SK-N-SH (cell line): Measurements from ENCODE around the gene EBP. TPM values are rescaled to one million over a fixed set of nuclear protein-coding genes. Genes with fewer than 3 reads are reported as not detected.

Experiments
- CTCF ChIA-PET: fragments of 300-600, 350-600 bp; formaldehyde crosslinking; extraction: SDS; loops from one replicate; lab custom pipeline; 2021; lab: Yijun Ruan, JAX
- POLR2A ChIA-PET: fragments of 350-600 bp; sonication (Branson Sonifier 250); formaldehyde crosslinking; extraction: SDS; loops from one replicate; lab custom pipeline; 2020; ENCODE audit warnings: antibody characterized with exemption, inconsistent platforms; lab: Yijun Ruan, JAX
- DNase-seq: peaks from one replicate; pipeline ENCODE4 v3.0.0; 2012
- H2AFZ ChIP-seq: fragments of 200-600 bp; sonication (generic); 2 replicates; pipeline ENCODE4 v1.8.1; 2016; ENCODE audit warnings: antibody characterized with exemption, mild to moderate bottlenecking, low read depth
- H3F3A ChIP-seq: fragments of 200-600 bp; sonication (generic); replicated peaks from 2 replicates; pipeline ENCODE3; 2016; ENCODE audit warnings: antibody characterized with exemption, mild to moderate bottlenecking; ENCODE audit not compliant: insufficient read depth
- H3K27ac ChIP-seq, 2 experiments: fragments of 200-500 bp in 1 of 2; fragments of 200-600 bp in 1 of 2; sonication (Bioruptor generic) in 1 of 2; sonication (generic), shearing (Covaris generic) in 1 of 2; 2 replicates each; pipeline versions ENCODE4 v1.5.1 to v1.6.1; 2014 to 2016; ENCODE audit warnings: low read depth in 2 of 2, inconsistent platforms in 1 of 2, low read length in 1 of 2, mild to moderate bottlenecking in 1 of 2, mixed read lengths in 1 of 2
- H3K27me3 ChIP-seq: fragments of 200-600 bp; sonication (generic), shearing (Covaris generic); 2 replicates; pipeline ENCODE4 v1.6.1; 2016; ENCODE audit warnings: mixed run types; ENCODE audit not compliant: insufficient read depth
- H3K36me3 ChIP-seq, 2 experiments: fragments of 200-500 bp in 1 of 2; fragments of 200-600 bp in 1 of 2; sonication (Bioruptor generic) in 1 of 2; sonication (generic) in 1 of 2; replicated peaks in 1 of 2; 2 replicates each; pipeline versions ENCODE3 to v1.5.1; 2014 to 2016; ENCODE audit warnings: low read length in 1 of 2, mild to moderate bottlenecking in 1 of 2; ENCODE audit not compliant: insufficient read depth in 2 of 2, control insufficient read depth in 1 of 2
- H3K4me1 ChIP-seq, 2 experiments: fragments of 200-500 bp in 1 of 2; fragments of 200-600 bp in 1 of 2; sonication (Bioruptor generic) in 1 of 2; sonication (generic), shearing (Covaris generic) in 1 of 2; 2 replicates each; pipeline versions ENCODE4 v1.5.1 to v1.6.1; 2014 to 2016; ENCODE audit warnings: low read depth in 1 of 2, low read length in 1 of 2, mixed run types in 1 of 2; ENCODE audit not compliant: insufficient read depth in 2 of 2, control insufficient read depth in 1 of 2
- H3K4me2 ChIP-seq: fragments of 200-600 bp; sonication (generic), shearing (Covaris generic); 2 replicates; pipeline ENCODE4 v1.6.1; 2017; ENCODE audit warnings: mixed run types
- H3K4me3 ChIP-seq, 2 experiments: fragments of 200-500 bp in 1 of 2; fragments of 200-600 bp in 1 of 2; sonication (Bioruptor generic) in 1 of 2; sonication (generic), shearing (Covaris generic) in 1 of 2; 2 replicates each; pipeline versions ENCODE4 v1.5.1 to v1.8.1; 2014 to 2016; ENCODE audit warnings: low read depth in 2 of 2, inconsistent platforms in 1 of 2, low read length in 1 of 2, mild to moderate bottlenecking in 1 of 2, mixed read lengths in 1 of 2, moderate library complexity in 1 of 2
- H3K79me2 ChIP-seq: fragments of 200-600 bp; sonication (generic); 2 replicates; pipeline ENCODE4 v1.8.1; 2017; ENCODE audit warnings: mild to moderate bottlenecking; ENCODE audit not compliant: insufficient read depth
- H3K9ac ChIP-seq: fragments of 200-600 bp; sonication (generic); 2 replicates; pipeline ENCODE4 v1.6.1; 2017; ENCODE audit warnings: mixed run types
- H3K9me2 ChIP-seq: fragments of 200-600 bp; sonication (generic); 2 replicates; pipeline ENCODE4 v1.6.1; 2017; ENCODE audit warnings: mixed run types
- H3K9me3 ChIP-seq: fragments of 200-600 bp; sonication (generic); 2 replicates; pipeline ENCODE4 v1.6.1; 2017; ENCODE audit warnings: mixed run types, mild to moderate bottlenecking, moderate library complexity
- H4K20me1 ChIP-seq: fragments of 200-600 bp; sonication (generic); 2 replicates; pipeline ENCODE4 v1.6.1; 2017; ENCODE audit warnings: mild to moderate bottlenecking, mixed run types; ENCODE audit not compliant: insufficient read depth
- FOSL2 ChIP-seq: IDR thresholded peaks from 2 replicates; pipeline ENCODE4 v1.4.0; 2012; ENCODE audit warnings: low read depth, mild to moderate bottlenecking, moderate library complexity, borderline replicate concordance
- FOXJ3 ChIP-seq: sonication (generic); formaldehyde crosslinking; IDR thresholded peaks from 2 replicates; pipeline ENCODE4 v1.5.1; 2020; ENCODE audit warnings: mild to moderate bottlenecking, missing genetic modification reagents
- FOXM1 ChIP-seq: IDR thresholded peaks from 2 replicates; pipeline ENCODE4 v1.4.0; 2012; ENCODE audit warnings: low read depth, mild to moderate bottlenecking
- IRF3 ChIP-seq: fragments of 150-350 bp; IDR thresholded peaks from 2 replicates; pipeline ENCODE4 v1.6.1; 2016; ENCODE audit warnings: mild to moderate bottlenecking, low read depth, low read length
- MEF2A ChIP-seq: IDR thresholded peaks from 2 replicates; pipeline ENCODE4 v1.4.0; 2012; ENCODE audit warnings: low read depth, borderline replicate concordance
- MXI1 ChIP-seq: IDR thresholded peaks from 2 replicates; pipeline ENCODE4 v1.6.1; 2012; ENCODE audit warnings: mild to moderate bottlenecking, low read depth, low read length, improper control_type of control experiment
- NFIC ChIP-seq: IDR thresholded peaks from 2 replicates; pipeline ENCODE4 v1.4.0; 2012; ENCODE audit warnings: borderline replicate concordance
- RAD21 ChIP-seq: IDR thresholded peaks from 2 replicates; pipeline ENCODE4 v1.6.1; 2012; ENCODE audit warnings: mild to moderate bottlenecking, low read length
- REST ChIP-seq: IDR thresholded peaks from 2 replicates; pipeline ENCODE4 v1.6.1; 2012; ENCODE audit warnings: mild to moderate bottlenecking, low read depth, low read length, moderate library complexity
- RFX5 ChIP-seq: IDR thresholded peaks from 2 replicates; pipeline ENCODE4 v1.6.1; 2012; ENCODE audit warnings: mild to moderate bottlenecking, improper control_type of control experiment, low read length
- TEAD4 ChIP-seq: IDR thresholded peaks from 2 replicates; pipeline ENCODE4 v1.4.0; 2012; ENCODE audit warnings: mild to moderate bottlenecking, borderline replicate concordance; ENCODE audit not compliant: insufficient read depth
- WGBS: methylation state at CpG from one replicate; pipeline ENCODE4 v1.1.6; 2017; ENCODE audit warnings: low lambda C conversion rate; 5-methylcytosine and 5-hydroxymethylcytosine counted together
- polyA plus RNA-seq, 3 experiments: library from polyadenylated mRNA; depleted of rRNA; stranded (reverse); fragments of >200 nt; gene quantifications; 2 replicates each; pipeline ENCODE4 v1.2.3, GENCODE V29; 2012
- TF ChIP-seq, protein P1 (sequence below): IDR thresholded peaks from 2 replicates; pipeline ENCODE4 v1.4.0; 2012; ENCODE audit warnings: low read depth
- TF ChIP-seq, protein P2 (sequence below): IDR thresholded peaks from 2 replicates; pipeline ENCODE4; 2012

Gene EBP
- polyA plus RNA-seq, 1 of the 3 experiments (the other 2 are of a cell fraction), result 30.2 TPM

DNA sequence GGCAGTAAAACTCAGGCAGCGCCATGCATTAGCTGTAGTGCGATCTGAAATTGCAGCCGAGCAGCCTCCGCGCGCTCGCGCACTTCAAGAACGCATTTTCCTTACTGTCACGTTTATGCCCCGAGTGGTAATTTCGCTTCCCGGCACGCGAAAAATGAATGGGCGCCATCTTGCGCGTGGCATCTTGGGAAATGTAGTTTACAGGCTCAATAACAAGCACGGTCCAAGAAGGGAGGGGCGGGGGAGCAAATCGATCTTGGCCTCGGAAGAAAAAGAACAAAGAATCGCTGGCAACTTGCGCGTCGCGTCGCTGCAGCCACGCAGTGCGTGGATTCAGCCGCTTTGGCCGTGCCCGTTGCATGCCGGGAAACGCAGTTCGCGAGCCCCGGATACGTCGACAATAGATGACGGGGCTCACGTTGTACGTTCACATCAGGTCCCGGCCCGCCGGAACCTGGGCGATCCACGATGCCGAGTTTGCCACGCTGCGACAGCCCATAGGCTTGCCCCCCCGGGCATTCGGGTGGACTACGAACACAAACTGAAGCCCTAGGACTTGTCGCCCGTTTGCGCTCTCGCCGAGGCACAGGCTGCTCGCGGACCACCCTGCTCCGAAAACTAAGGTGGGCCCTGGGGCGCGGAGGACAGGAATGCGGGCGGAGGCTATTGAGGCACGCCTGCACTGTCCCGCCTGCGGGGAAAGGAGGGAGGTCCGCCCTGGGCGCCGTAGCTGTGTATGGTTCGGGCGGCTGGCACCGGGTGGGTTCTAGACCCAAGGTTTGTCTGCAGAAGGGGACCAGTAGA is 45.6 kb upstream of the EBP start, which contains the start of gene FTSJ1 (continued):
- TF ChIP-seq REST (no peak), TEAD4 (no peak), MEF2A (no peak)
- TF ChIP-seq, all 33 proteins: peak for 8

- CTCF ChIA-PET, result no interaction called here
- Histone ChIP-seq H3F3A (no peaks in the 10 kb centered on the region), H3K79me2 (peaks cover 32% of the 10 kb centered on the region), H3K9me2 (no peaks in the 10 kb centered on the region), H3K4me3 (peak overlapping the region; percentile 70 to 82), H3K4me1 (peaks cover 0 to 4% of the 10 kb centered on the region in 2 experiments; a peak in 1 of 4 replicates), H3K27me3 (no peaks in the 10 kb centered on the region; the same call in 1 of the 2 replicates), H3K9ac (peak overlapping the region; percentile 85), H3K9me3 (no peaks in the 10 kb centered on the region)
- TF ChIP-seq, protein P1, sequence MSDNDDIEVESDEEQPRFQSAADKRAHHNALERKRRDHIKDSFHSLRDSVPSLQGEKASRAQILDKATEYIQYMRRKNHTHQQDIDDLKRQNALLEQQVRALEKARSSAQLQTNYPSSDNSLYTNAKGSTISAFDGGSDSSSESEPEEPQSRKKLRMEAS, result no peak
- TF ChIP-seq RAD21, result no peak
- TF ChIP-seq FOSL2, result no peak
- TF ChIP-seq MXI1, result no peak
- no peak for TF ChIP-seq NFIC
- TF ChIP-seq RFX5, result no peak
- no peak for TF ChIP-seq IRF3
- no peak for TF ChIP-seq FOXM1
- no peak for TF ChIP-seq FOXJ3 (CRISPR knock-in tag)
- TF ChIP-seq MEF2A, result no peak
- TF ChIP-seq, protein P2, sequence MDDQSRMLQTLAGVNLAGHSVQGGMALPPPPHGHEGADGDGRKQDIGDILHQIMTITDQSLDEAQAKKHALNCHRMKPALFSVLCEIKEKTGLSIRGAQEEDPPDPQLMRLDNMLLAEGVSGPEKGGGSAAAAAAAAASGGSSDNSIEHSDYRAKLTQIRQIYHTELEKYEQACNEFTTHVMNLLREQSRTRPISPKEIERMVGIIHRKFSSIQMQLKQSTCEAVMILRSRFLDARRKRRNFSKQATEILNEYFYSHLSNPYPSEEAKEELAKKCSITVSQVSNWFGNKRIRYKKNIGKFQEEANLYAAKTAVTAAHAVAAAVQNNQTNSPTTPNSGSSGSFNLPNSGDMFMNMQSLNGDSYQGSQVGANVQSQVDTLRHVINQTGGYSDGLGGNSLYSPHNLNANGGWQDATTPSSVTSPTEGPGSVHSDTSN, result no peak
- TF ChIP-seq, all 33 proteins: peak for 0
- DNase-seq, result no peak
- Histone ChIP-seq H2AFZ (no peak overlapping the region), H3K4me2 (peak overlapping the region; percentile 62), H4K20me1 (peaks cover 3% of the 10 kb centered on the region; the same call in 1 of the 2 replicates), H3K27ac (no peak overlapping the region), H3K36me3 (no peaks in the 10 kb centered on the region)
- 42% methylated on average over 4 of the region's 4 CpGs for WGBS
- POLR2A ChIA-PET, result no interaction called here
These were observed 44.7 kb upstream of the EBP start for GRCh38 chrX:48476919-48477318.
